GM12891 (cell line): ENCODE results near the gene SHB.

Source experiments
- DNase-seq: peaks from one replicate; pipeline ENCODE4 v3.0.0; 2011; ENCODE audit warnings: low spot score; ENCODE audit not compliant: insufficient read length
- FAIRE-seq: peaks from 2 replicates; lab custom pipeline; 2011; peaks lifted over from hg19 to GRCh38; lab: Jason Lieb, UNC
- PAX5 ChIP-seq: IDR thresholded peaks from 2 replicates; pipeline ENCODE4 v1.6.1; 2011; ENCODE audit warnings: low read length, moderate library complexity, mild to moderate bottlenecking; ENCODE audit not compliant: insufficient read depth, severe bottlenecking
- POLR2A ChIP-seq: IDR thresholded peaks from 2 replicates; pipeline ENCODE4 v1.6.1; 2011; ENCODE audit warnings: low read depth, low read length, control low read depth
- POLR2AphosphoS5 ChIP-seq: IDR thresholded peaks from 2 replicates; pipeline ENCODE4 v1.6.1; 2011; ENCODE audit warnings: low read depth, low read length, control low read depth
- POU2F2 ChIP-seq: IDR thresholded peaks from 2 replicates; pipeline ENCODE4 v1.6.1; 2011; ENCODE audit warnings: low read depth, mild to moderate bottlenecking, control low read depth, low read length, moderate library complexity
- SPI1 ChIP-seq: IDR thresholded peaks from 2 replicates; pipeline ENCODE4 v1.6.1; 2011; ENCODE audit warnings: low read depth, low read length, control low read depth
- TAF1 ChIP-seq: IDR thresholded peaks from 2 replicates; pipeline ENCODE4 v1.6.1; 2011; ENCODE audit warnings: low read depth, low read length, control low read depth

The SHB gene

GRCh38 chr9:37926737-37927118, 142.3 kb downstream of the SHB start:
- DNase-seq (no peak), FAIRE-seq (no peak)
- TF ChIP-seq POU2F2 (no peak), POLR2A (no peak), PAX5 (no peak), SPI1 (no peak), TAF1 (no peak), POLR2AphosphoS5 (no peak)

- TF ChIP-seq TAF1 (no peak), POLR2A (no peak), SPI1 (no peak), POU2F2 (no peak), POLR2AphosphoS5 (no peak), PAX5 (no peak)
- no peak for DNase-seq
- FAIRE-seq, result peak; percentile 31
These were observed 143.0 kb downstream of the SHB start for GRCh38 chr9:37925786-37926736.

- FAIRE-seq (no peak), DNase-seq (no peak)
- TF ChIP-seq PAX5, result no peak
- no peak for TF ChIP-seq POU2F2
- TF ChIP-seq POLR2AphosphoS5, result no peak
- TF ChIP-seq SPI1, result no peak
- TF ChIP-seq TAF1, result no peak
- no peak for TF ChIP-seq POLR2A
These were observed 144.0 kb downstream of the SHB start for GRCh38 chr9:37925006-37925405.

GRCh38 chr9:37924538-37924937, 144.5 kb downstream of the SHB start:
- DNase-seq (no peak), FAIRE-seq (no peak)
- TF ChIP-seq POLR2A (no peak), PAX5 (no peak), POLR2AphosphoS5 (no peak), TAF1 (no peak), SPI1 (no peak), POU2F2 (no peak)

DNA sequence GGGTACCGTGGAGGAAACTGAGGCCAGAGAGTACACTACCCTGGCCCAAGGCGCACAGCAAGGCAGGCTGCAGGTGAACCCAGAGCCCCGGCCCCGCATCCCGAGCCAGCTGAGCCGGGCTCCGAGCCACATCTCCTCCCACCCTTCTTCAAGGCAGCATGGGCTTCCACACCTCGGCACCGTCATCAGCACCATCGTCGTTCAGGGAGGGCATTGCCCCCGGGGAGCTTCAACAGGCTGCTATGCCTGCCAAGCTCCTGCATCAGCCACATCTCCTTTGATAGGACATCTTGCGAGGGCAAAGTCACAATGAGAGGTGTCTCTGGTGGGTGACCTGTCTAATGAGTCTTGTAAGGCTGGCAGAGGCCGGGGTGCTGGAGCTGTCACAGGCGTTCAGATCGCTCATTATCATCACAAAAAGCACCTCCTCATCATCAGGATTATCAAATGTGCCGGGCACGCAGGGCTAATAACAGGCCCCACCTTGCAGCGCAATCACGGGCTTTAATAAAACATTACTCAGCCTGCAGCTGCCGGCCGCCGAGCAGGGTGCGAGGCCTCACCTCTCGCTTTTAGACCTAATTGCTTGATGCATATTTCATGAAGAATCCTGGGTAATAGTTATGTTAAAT, 145.1 kb downstream of the SHB start:
- DNase-seq (no peak), FAIRE-seq (no peak)
- TF ChIP-seq POLR2A, result no peak
- TF ChIP-seq SPI1, result no peak
- TF ChIP-seq PAX5, result no peak

GRCh38 chr9:37923118-37923795, 145.8 kb downstream of the SHB start:
- no peak for DNase-seq
- TF ChIP-seq POLR2A, result no peak
- no peak for TF ChIP-seq TAF1
- no peak for TF ChIP-seq SPI1
- no peak for TF ChIP-seq PAX5
- no peak for TF ChIP-seq POU2F2
- TF ChIP-seq POLR2AphosphoS5, result no peak
- no peak for FAIRE-seq

GRCh38 chr9:37922363-37923117, 146.5 kb downstream of the SHB start:
- DNase-seq (no peak), FAIRE-seq (no peak)
- no peak for TF ChIP-seq POU2F2
- TF ChIP-seq POLR2AphosphoS5, result no peak
- no peak for TF ChIP-seq PAX5
- no peak for TF ChIP-seq SPI1
- TF ChIP-seq TAF1, result no peak

GRCh38 chr9:37921546-37922300, 147.3 kb downstream of the SHB start:
- DNase-seq, result no peak
- FAIRE-seq, result no peak
- no peak for TF ChIP-seq POU2F2
- TF ChIP-seq PAX5, result no peak
- no peak for TF ChIP-seq POLR2AphosphoS5
- TF ChIP-seq TAF1, result no peak
- TF ChIP-seq POLR2A, result no peak
- TF ChIP-seq SPI1, result no peak

- TF ChIP-seq TAF1, result no peak
- no peak for TF ChIP-seq POLR2A
- TF ChIP-seq SPI1, result no peak
- TF ChIP-seq PAX5, result no peak
- TF ChIP-seq POLR2AphosphoS5, result no peak
- TF ChIP-seq POU2F2, result no peak
- FAIRE-seq (no peak), DNase-seq (no peak)
These were observed 147.9 kb downstream of the SHB start for GRCh38 chr9:37921168-37921510.
